ENCODE data around the gene ATP2B3.
A peak's percentile ranks its signal among the peaks of the same experiment; 100 is the strongest.

The ATP2B3 gene

GRCh38 chrX:153517423-153517822, at the start of gene ATP2B3:
Gene ATP2B3 (plus strand): TSS chrX:153517642. CDS start chrX:153536248, 18,606 bp downstream.
- no peak for DNase-seq

GRCh38 chrX:153468008-153468580, 49.3 kb upstream of the ATP2B3 start:
- DNase-seq: no peak

GRCh38 chrX:153469811-153470410, 47.5 kb upstream of the ATP2B3 start:
- DNase-seq: peak; percentile 62

- DNase-seq: peak; percentile 88
Observed at GRCh38 chrX:153470411-153471363, 46.8 kb upstream of the ATP2B3 start, which contains the start of gene HAUS7. Gene HAUS7 (minus strand): TSS chrX:153470576. CDS start chrX:153470557, 19 bp downstream.

GRCh38 chrX:153471663-153472280, 45.7 kb upstream of the ATP2B3 start:
- DNase-seq: no peak

GRCh38 chrX:153473126-153473525, 44.3 kb upstream of the ATP2B3 start:
- DNase-seq: no peak

- DNase-seq: no peak
Observed at GRCh38 chrX:153474266-153474665, 43.2 kb upstream of the ATP2B3 start.

- peak; percentile 22 for DNase-seq
Observed at GRCh38 chrX:153474718-153475117, 42.7 kb upstream of the ATP2B3 start.

GRCh38 chrX:153475271-153475670, 42.2 kb upstream of the ATP2B3 start:
- DNase-seq: no peak

GRCh38 chrX:153475751-153476281, 41.6 kb upstream of the ATP2B3 start:
- DNase-seq: no peak

GRCh38 chrX:153476666-153477363, 40.6 kb upstream of the ATP2B3 start:
- no peak for DNase-seq

GRCh38 chrX:153477364-153477857, 40.0 kb upstream of the ATP2B3 start:
- no peak for DNase-seq

- DNase-seq: no peak
Observed at GRCh38 chrX:153477901-153478300, 39.5 kb upstream of the ATP2B3 start.

GRCh38 chrX:153478746-153479145, 38.7 kb upstream of the ATP2B3 start:
- no peak for DNase-seq

GRCh38 chrX:153481043-153481442, 36.4 kb upstream of the ATP2B3 start:
- DNase-seq: no peak

- no peak for DNase-seq
Observed at GRCh38 chrX:153482376-153483015, 34.9 kb upstream of the ATP2B3 start.

GRCh38 chrX:153485396-153486080, 31.9 kb upstream of the ATP2B3 start:
- no peak for DNase-seq

- no peak for DNase-seq
Observed at GRCh38 chrX:153486171-153486570, 31.3 kb upstream of the ATP2B3 start.

- no peak for DNase-seq
Observed at GRCh38 chrX:153487590-153488071, 29.8 kb upstream of the ATP2B3 start.

- no peak for DNase-seq
Observed at GRCh38 chrX:153488231-153488914, 29.1 kb upstream of the ATP2B3 start.
